Right kidney (tissue), 1 donor: Measurements from ENCODE around the gene CDCP1.
A peak's percentile ranks its signal among the peaks of the same experiment; 100 is the strongest.
"Not testable (repeated sequence)": the region's sequence is repeated elsewhere in the genome, so short reads cannot be mapped to it uniquely, and the experiment has no call there.

Experiments used
- DNase-seq: peaks from one replicate; pipeline ENCODE4 v3.0.0-alpha.2; 2016

The CDCP1 gene

GRCh38 chr3:45055411-45056143, 90.6 kb downstream of the CDCP1 start:
- DNase-seq = no peak

- DNase-seq = no peak
These were observed 91.2 kb downstream of the CDCP1 start for GRCh38 chr3:45055032-45055410.

- DNase-seq = no peak
These were observed 91.9 kb downstream of the CDCP1 start for GRCh38 chr3:45054196-45054857.

- not testable (repeated sequence) for DNase-seq
These were observed 92.4 kb downstream of the CDCP1 start for GRCh38 chr3:45053805-45054195.

GRCh38 chr3:45051685-45052084, 94.5 kb downstream of the CDCP1 start:
- DNase-seq = no peak

- no peak for DNase-seq
These were observed 96.4 kb downstream of the CDCP1 start for GRCh38 chr3:45049807-45050206.

GRCh38 chr3:45048244-45048643, 97.9 kb downstream of the CDCP1 start:
- DNase-seq = no peak

GRCh38 chr3:45043728-45044299, 102.4 kb downstream of the CDCP1 start:
- no peak for DNase-seq

GRCh38 chr3:45042162-45042561, 104.0 kb downstream of the CDCP1 start:
- no peak for DNase-seq

GRCh38 chr3:45041666-45042065, 104.5 kb downstream of the CDCP1 start:
- no peak for DNase-seq

GRCh38 chr3:45037720-45038455, 108.3 kb downstream of the CDCP1 start:
- peak; percentile 68 for DNase-seq

GRCh38 chr3:45035441-45036301, 110.5 kb downstream of the CDCP1 start:
- DNase-seq = peak; percentile 52

GRCh38 chr3:45034612-45035252, 111.4 kb downstream of the CDCP1 start:
- DNase-seq = no peak

GRCh38 chr3:45033791-45034190, 112.4 kb downstream of the CDCP1 start:
- DNase-seq = no peak
